K562 (cell line): ENCODE data around the gene NEDD4L.

Experiments used
- BRD4 ChIP-seq: fragments of 200-600 bp; sonication (generic); IDR thresholded peaks from 2 replicates; pipeline ENCODE4 v1.6.1; 2017; ENCODE audit warnings: inconsistent platforms
- NRF1 ChIP-seq, 2 experiments: fragments of 450-650 bp; IDR thresholded peaks in 1 of 2; conservative IDR thresholded peaks in 1 of 2; 2 replicates each; pipeline ENCODE4 v1.6.1; 2014; ENCODE audit warnings: mild to moderate bottlenecking in 2 of 2
- PHF21A ChIP-seq: fragments of 450-650 bp; IDR thresholded peaks from 2 replicates; pipeline ENCODE4 v1.6.1; 2017; ENCODE audit warnings: low read depth, borderline replicate concordance
- POLR2G ChIP-seq: fragments of 200-400 bp; formaldehyde crosslinking; IDR thresholded peaks from 2 replicates; pipeline ENCODE4 v1.6.1; 2017; ENCODE audit warnings: low read depth, mild to moderate bottlenecking, antibody characterized with exemption, low read length, moderate library complexity
- RAD21 ChIP-seq, 2 experiments: fragments of 250-450 bp in 1 of 2; fragments of 450-650 bp in 1 of 2; sonication (Bioruptor Pico) in 1 of 2; formaldehyde crosslinking in 1 of 2; IDR thresholded peaks in 1 of 2; conservative IDR thresholded peaks in 1 of 2; 2 replicates each; pipeline versions ENCODE4 v1.4.0 to v1.8.0; 2020 to 2022; ENCODE audit warnings: mild to moderate bottlenecking in 2 of 2, moderate library complexity in 1 of 2
- SP1 ChIP-seq: sonication (generic); formaldehyde crosslinking; IDR thresholded peaks from 2 replicates; pipeline ENCODE4 v1.8.1; 2022; ENCODE audit warnings: mild to moderate bottlenecking, missing genetic modification reagents
- SPI1 ChIP-seq: IDR thresholded peaks from 2 replicates; pipeline ENCODE4 v1.6.1; 2011; ENCODE audit warnings: low read depth, low read length, control low read depth, borderline replicate concordance
- TBP ChIP-seq: optimal IDR thresholded peaks from 2 replicates; pipeline ENCODE3; 2011; ENCODE audit warnings: low read depth, low read length, improper control_type of control experiment
- TEAD4 ChIP-seq, 2 experiments: sonication (generic) in 1 of 2; formaldehyde crosslinking in 1 of 2; IDR thresholded peaks; 2 replicates each; pipeline versions ENCODE4 v1.6.1 to v1.8.0; 2012 to 2022; ENCODE audit warnings: borderline replicate concordance in 1 of 2, inconsistent platforms in 1 of 2, low read length in 1 of 2, mild to moderate bottlenecking in 1 of 2, missing genetic modification reagents in 1 of 2
- ZNF79 ChIP-seq: fragments of 250-450 bp; sonication (Bioruptor Pico); IDR thresholded peaks from 2 replicates; pipeline ENCODE4 v1.4.0; 2020; ENCODE audit warnings: low read depth, mild to moderate bottlenecking, moderate library complexity
- TF ChIP-seq, protein P1 (sequence below), 3 experiments: IDR thresholded peaks in 2 of 3; conservative IDR thresholded peaks in 1 of 3; 2 replicates each; pipeline ENCODE4 v1.5.1; 2011 to 2012; ENCODE audit warnings: low read length in 3 of 3, mild to moderate bottlenecking in 3 of 3, control low read depth in 2 of 3, improper control_type of control experiment in 1 of 3, inconsistent platforms in 1 of 3, low read depth in 1 of 3, mixed read lengths in 1 of 3, moderate library complexity in 1 of 3; ENCODE audit not compliant: insufficient read depth in 2 of 3
- TF ChIP-seq, protein P2 (sequence below): sonication (generic); formaldehyde crosslinking; IDR thresholded peaks from 2 replicates; pipeline ENCODE4 v1.8.1; 2023; ENCODE audit warnings: mild to moderate bottlenecking, missing genetic modification reagents, moderate library complexity
- TF ChIP-seq, protein P3 (sequence below), 3 experiments: fragments of 200-800 bp in 1 of 3; fragments of 250-450 bp in 1 of 3; fragments of 450-650 bp in 1 of 3; sonication (Bioruptor Pico) in 1 of 3; sonication (Bioruptor generic) in 1 of 3; formaldehyde crosslinking in 1 of 3; IDR thresholded peaks; 2 replicates each; pipeline versions ENCODE4 v1.6.1 to v1.8.0; 2016 to 2022; ENCODE audit warnings: mild to moderate bottlenecking in 2 of 3, missing genetic modification characterization in 2 of 3, missing compliant biosample characterization in 1 of 3, moderate library complexity in 1 of 3
- TF ChIP-seq, protein P4 (sequence below), 2 experiments: fragments of 450-650 bp in 1 of 2; sonication (generic) in 1 of 2; formaldehyde crosslinking in 1 of 2; IDR thresholded peaks; 2 replicates each; pipeline versions ENCODE4 v1.7.1 to v1.9.0; 2016 to 2022; ENCODE audit warnings: inconsistent platforms in 1 of 2, mild to moderate bottlenecking in 1 of 2, missing genetic modification reagents in 1 of 2

DNA sequence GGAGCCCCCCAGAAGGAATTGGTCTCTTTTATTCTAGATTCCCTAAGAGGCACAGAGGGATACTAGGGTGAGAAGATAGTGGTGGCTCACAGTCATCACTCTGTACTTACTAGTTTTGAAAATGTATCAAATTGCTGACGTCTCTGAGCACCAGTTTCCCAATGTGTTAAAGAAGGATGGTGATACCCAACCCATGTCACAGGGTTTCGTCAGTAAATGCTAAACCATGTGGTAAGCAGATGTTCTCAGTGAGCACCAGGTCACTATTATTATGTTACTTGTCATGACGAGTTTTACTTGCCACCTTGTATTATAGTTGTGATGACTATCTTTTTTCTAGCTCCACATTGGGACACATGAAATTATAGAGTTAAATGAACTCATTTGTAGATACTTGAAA lies 54.7 kb downstream of the NEDD4L start:
- TF ChIP-seq RAD21 (CRISPR knock-in tag; conservative IDR thresholded peaks at IDR 0.05 in 1 of 2, IDR thresholded peaks at IDR 0.05 in 1 of 2) = no peak
- TF ChIP-seq NRF1 (conservative IDR thresholded peaks at IDR 0.05 in 1 of 2, IDR thresholded peaks at IDR 0.05 in 1 of 2) = no peak
- TF ChIP-seq SP1 (CRISPR knock-in tag) = no peak
- TF ChIP-seq, protein P1, sequence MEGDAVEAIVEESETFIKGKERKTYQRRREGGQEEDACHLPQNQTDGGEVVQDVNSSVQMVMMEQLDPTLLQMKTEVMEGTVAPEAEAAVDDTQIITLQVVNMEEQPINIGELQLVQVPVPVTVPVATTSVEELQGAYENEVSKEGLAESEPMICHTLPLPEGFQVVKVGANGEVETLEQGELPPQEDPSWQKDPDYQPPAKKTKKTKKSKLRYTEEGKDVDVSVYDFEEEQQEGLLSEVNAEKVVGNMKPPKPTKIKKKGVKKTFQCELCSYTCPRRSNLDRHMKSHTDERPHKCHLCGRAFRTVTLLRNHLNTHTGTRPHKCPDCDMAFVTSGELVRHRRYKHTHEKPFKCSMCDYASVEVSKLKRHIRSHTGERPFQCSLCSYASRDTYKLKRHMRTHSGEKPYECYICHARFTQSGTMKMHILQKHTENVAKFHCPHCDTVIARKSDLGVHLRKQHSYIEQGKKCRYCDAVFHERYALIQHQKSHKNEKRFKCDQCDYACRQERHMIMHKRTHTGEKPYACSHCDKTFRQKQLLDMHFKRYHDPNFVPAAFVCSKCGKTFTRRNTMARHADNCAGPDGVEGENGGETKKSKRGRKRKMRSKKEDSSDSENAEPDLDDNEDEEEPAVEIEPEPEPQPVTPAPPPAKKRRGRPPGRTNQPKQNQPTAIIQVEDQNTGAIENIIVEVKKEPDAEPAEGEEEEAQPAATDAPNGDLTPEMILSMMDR (IDR thresholded peaks at IDR 0.05 in 2 of 3, conservative IDR thresholded peaks at IDR 0.05 in 1 of 3; ENCODE audit: insufficient read depth in 2 of 3, low read depth in 1 of 3, low read length in 3 of 3) = no peak
- TF ChIP-seq POLR2G = no peak
- no peak for TF ChIP-seq BRD4
- no peak for TF ChIP-seq TBP
- TF ChIP-seq, protein P2, sequence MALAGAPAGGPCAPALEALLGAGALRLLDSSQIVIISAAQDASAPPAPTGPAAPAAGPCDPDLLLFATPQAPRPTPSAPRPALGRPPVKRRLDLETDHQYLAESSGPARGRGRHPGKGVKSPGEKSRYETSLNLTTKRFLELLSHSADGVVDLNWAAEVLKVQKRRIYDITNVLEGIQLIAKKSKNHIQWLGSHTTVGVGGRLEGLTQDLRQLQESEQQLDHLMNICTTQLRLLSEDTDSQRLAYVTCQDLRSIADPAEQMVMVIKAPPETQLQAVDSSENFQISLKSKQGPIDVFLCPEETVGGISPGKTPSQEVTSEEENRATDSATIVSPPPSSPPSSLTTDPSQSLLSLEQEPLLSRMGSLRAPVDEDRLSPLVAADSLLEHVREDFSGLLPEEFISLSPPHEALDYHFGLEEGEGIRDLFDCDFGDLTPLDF = no peak
- TF ChIP-seq, protein P3, sequence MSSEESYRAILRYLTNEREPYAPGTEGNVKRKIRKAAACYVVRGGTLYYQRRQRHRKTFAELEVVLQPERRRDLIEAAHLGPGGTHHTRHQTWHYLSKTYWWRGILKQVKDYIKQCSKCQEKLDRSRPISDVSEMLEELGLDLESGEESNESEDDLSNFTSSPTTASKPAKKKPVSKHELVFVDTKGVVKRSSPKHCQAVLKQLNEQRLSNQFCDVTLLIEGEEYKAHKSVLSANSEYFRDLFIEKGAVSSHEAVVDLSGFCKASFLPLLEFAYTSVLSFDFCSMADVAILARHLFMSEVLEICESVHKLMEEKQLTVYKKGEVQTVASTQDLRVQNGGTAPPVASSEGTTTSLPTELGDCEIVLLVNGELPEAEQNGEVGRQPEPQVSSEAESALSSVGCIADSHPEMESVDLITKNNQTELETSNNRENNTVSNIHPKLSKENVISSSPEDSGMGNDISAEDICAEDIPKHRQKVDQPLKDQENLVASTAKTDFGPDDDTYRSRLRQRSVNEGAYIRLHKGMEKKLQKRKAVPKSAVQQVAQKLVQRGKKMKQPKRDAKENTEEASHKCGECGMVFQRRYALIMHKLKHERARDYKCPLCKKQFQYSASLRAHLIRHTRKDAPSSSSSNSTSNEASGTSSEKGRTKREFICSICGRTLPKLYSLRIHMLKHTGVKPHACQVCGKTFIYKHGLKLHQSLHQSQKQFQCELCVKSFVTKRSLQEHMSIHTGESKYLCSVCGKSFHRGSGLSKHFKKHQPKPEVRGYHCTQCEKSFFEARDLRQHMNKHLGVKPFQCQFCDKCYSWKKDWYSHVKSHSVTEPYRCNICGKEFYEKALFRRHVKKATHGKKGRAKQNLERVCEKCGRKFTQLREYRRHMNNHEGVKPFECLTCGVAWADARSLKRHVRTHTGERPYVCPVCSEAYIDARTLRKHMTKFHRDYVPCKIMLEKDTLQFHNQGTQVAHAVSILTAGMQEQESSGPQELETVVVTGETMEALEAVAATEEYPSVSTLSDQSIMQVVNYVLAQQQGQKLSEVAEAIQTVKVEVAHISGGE (CRISPR knock-in tag; IDR thresholded peaks at IDR 0.05) = no peak
- no peak for TF ChIP-seq PHF21A
- TF ChIP-seq, protein P4, sequence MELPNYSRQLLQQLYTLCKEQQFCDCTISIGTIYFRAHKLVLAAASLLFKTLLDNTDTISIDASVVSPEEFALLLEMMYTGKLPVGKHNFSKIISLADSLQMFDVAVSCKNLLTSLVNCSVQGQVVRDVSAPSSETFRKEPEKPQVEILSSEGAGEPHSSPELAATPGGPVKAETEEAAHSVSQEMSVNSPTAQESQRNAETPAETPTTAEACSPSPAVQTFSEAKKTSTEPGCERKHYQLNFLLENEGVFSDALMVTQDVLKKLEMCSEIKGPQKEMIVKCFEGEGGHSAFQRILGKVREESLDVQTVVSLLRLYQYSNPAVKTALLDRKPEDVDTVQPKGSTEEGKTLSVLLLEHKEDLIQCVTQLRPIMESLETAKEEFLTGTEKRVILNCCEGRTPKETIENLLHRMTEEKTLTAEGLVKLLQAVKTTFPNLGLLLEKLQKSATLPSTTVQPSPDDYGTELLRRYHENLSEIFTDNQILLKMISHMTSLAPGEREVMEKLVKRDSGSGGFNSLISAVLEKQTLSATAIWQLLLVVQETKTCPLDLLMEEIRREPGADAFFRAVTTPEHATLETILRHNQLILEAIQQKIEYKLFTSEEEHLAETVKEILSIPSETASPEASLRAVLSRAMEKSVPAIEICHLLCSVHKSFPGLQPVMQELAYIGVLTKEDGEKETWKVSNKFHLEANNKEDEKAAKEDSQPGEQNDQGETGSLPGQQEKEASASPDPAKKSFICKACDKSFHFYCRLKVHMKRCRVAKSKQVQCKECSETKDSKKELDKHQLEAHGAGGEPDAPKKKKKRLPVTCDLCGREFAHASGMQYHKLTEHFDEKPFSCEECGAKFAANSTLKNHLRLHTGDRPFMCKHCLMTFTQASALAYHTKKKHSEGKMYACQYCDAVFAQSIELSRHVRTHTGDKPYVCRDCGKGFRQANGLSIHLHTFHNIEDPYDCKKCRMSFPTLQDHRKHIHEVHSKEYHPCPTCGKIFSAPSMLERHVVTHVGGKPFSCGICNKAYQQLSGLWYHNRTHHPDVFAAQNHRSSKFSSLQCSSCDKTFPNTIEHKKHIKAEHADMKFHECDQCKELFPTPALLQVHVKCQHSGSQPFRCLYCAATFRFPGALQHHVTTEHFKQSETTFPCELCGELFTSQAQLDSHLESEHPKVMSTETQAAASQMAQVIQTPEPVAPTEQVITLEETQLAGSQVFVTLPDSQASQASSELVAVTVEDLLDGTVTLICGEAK (IDR thresholded peaks at IDR 0.05) = no peak
- TF ChIP-seq, protein P4 (CRISPR knock-in tag; IDR thresholded peaks at IDR 0.05) = no peak
- no peak for TF ChIP-seq SPI1
- TF ChIP-seq ZNF79 (CRISPR knock-in tag) = no peak
- TF ChIP-seq TEAD4 (IDR thresholded peaks at IDR 0.05; ENCODE audit: low read length) = no peak
- no peak for TF ChIP-seq TEAD4 (CRISPR knock-in tag; IDR thresholded peaks at IDR 0.05; ENCODE audit: borderline replicate concordance)
